K562 (cell line): ENCODE results near the gene C16orf92. TPM values are rescaled to one million over a fixed set of nuclear protein-coding genes. Genes with fewer than 3 reads are reported as not detected.

Experiments used
- ATAC-seq: fragments of 200-7000 bp; cut with Tn5 transposase; 3 replicates; pipeline ENCODE4 v1.9.1; 2020; ENCODE audit warnings: moderate library complexity
- BruUV-seq: library from RNA; stranded (reverse); fragments of 400-500 nt; replicated peaks from 2 replicates; lab custom pipeline; 2021; lab: Mats Ljungman, UMichigan
- CTCF ChIA-PET: fragments of 300-600 bp; formaldehyde crosslinking; extraction: SDS; loops from one replicate; lab custom pipeline; 2021; ENCODE audit warnings: low intra/inter-chr PET ratio; lab: Yijun Ruan, JAX
- POLR2A ChIA-PET: fragments of 300-600, 350-650 bp; sonication (Branson Sonifier 250); formaldehyde crosslinking; extraction: SDS; loops from one replicate; lab custom pipeline; 2021; ENCODE audit warnings: antibody characterized with exemption, inconsistent platforms; lab: Yijun Ruan, JAX
- DNase-seq, 4 experiments: peaks; one replicate each; pipeline versions ENCODE4 v3.0.0 to v3.0.0-alpha.2; 2011 to 2018; ENCODE audit warnings: low spot score in 3 of 4, mixed read lengths in 3 of 4; ENCODE audit errors: extremely low read depth in 1 of 4
- FAIRE-seq: peaks from 2 replicates; lab custom pipeline; 2011; peaks lifted over from hg19 to GRCh38; lab: Jason Lieb, UNC
- H2AFZ ChIP-seq: 2 replicates; pipeline ENCODE4 v1.6.0; 2011; ENCODE audit warnings: low read depth, low read length, control low read depth, inconsistent platforms
- H3K27ac ChIP-seq: fragments of 200-600 bp; 3 replicates; pipeline ENCODE4 v1.8.0; 2011; ENCODE audit warnings: low read depth, mild to moderate bottlenecking, control low read depth, inconsistent platforms, low read length, moderate library complexity, mixed read lengths; ENCODE audit errors: extremely low read depth
- H3K27me3 ChIP-seq, 2 experiments: fragments of 300-600 bp in 1 of 2; 2 replicates in 1 of 2; 3 replicates in 1 of 2; pipeline versions ENCODE4 v1.6.0 to v1.8.0; 2011; ENCODE audit warnings: inconsistent platforms in 2 of 2, low read length in 2 of 2, mild to moderate bottlenecking in 1 of 2, mixed read lengths in 1 of 2, moderate library complexity in 1 of 2; ENCODE audit not compliant: control insufficient read depth in 2 of 2, insufficient read depth in 2 of 2
- H3K36me3 ChIP-seq: fragments of 300-600 bp; 3 replicates; pipeline ENCODE4 v1.8.0; 2011; ENCODE audit warnings: mild to moderate bottlenecking, low read length, inconsistent platforms; ENCODE audit not compliant: control insufficient read depth, insufficient read depth
- H3K4me1 ChIP-seq, 2 experiments: fragments of 200-600 bp in 1 of 2; replicated peaks in 1 of 2; 2 replicates in 1 of 2; 3 replicates in 1 of 2; pipeline versions ENCODE4 v1.5.1 to v1.8.0; 2011; ENCODE audit warnings: inconsistent platforms in 2 of 2, low read length in 2 of 2, mild to moderate bottlenecking in 1 of 2, mixed read lengths in 1 of 2, moderate library complexity in 1 of 2; ENCODE audit not compliant: control insufficient read depth in 2 of 2, insufficient read depth in 2 of 2
- H3K4me2 ChIP-seq: 2 replicates; pipeline ENCODE4 v1.6.1; 2011; ENCODE audit warnings: low read length, control low read depth, inconsistent platforms, mixed read lengths; ENCODE audit not compliant: insufficient read depth
- H3K4me3 ChIP-seq: fragments of 200-600 bp; sonication (generic), shearing (Covaris generic); 2 replicates; pipeline ENCODE4 v1.5.1; 2016; ENCODE audit warnings: control low read depth, inconsistent platforms
- H3K79me2 ChIP-seq: fragments of 200-600 bp; 3 replicates; pipeline ENCODE4 v1.8.0; 2011; ENCODE audit warnings: low read length, inconsistent platforms; ENCODE audit not compliant: control insufficient read depth, insufficient read depth
- H3K9ac ChIP-seq, 2 experiments: 2 replicates each; pipeline versions ENCODE4 v1.6.0 to v1.6.1; 2011; ENCODE audit warnings: low read depth in 2 of 2, low read length in 2 of 2, control low read depth in 1 of 2, inconsistent platforms in 1 of 2, mild to moderate bottlenecking in 1 of 2, mixed read lengths in 1 of 2; ENCODE audit not compliant: insufficient read depth in 1 of 2
- H3K9me1 ChIP-seq: one replicate; pipeline ENCODE4 v1.6.0; 2011; ENCODE audit warnings: inconsistent platforms, mild to moderate bottlenecking, low read length, moderate library complexity; ENCODE audit not compliant: control insufficient read depth, insufficient read depth
- H3K9me3 ChIP-seq: replicated peaks from 2 replicates; pipeline ENCODE4 v1.5.1; 2011; ENCODE audit warnings: low read depth, low read length, inconsistent platforms; ENCODE audit not compliant: control insufficient read depth, insufficient read depth
- H4K20me1 ChIP-seq: replicated peaks from 2 replicates; pipeline ENCODE4 v1.6.1; 2011; ENCODE audit warnings: low read length, inconsistent platforms, mixed read lengths; ENCODE audit not compliant: control insufficient read depth, insufficient read depth
- ATF7 ChIP-seq: fragments of 450-650 bp; IDR thresholded peaks from 2 replicates; pipeline ENCODE4 v1.7.1; 2014; ENCODE audit warnings: mild to moderate bottlenecking, moderate library complexity
- BCLAF1 ChIP-seq, 2 experiments: fragments of 450-650 bp in 1 of 2; IDR thresholded peaks; 2 replicates each; pipeline ENCODE4 v1.6.1; 2011 to 2017; ENCODE audit warnings: low read depth in 2 of 2, antibody characterized with exemption in 1 of 2, borderline replicate concordance in 1 of 2, low read length in 1 of 2, mild to moderate bottlenecking in 1 of 2, mixed read lengths in 1 of 2; ENCODE audit not compliant: control insufficient read depth in 1 of 2
- ETV5 ChIP-seq: sonication (generic); formaldehyde crosslinking; IDR thresholded peaks from 2 replicates; pipeline ENCODE4 v1.4.0; 2020; ENCODE audit warnings: low read depth, mild to moderate bottlenecking, missing genetic modification reagents
- FOXJ2 ChIP-seq: fragments of 200-800 bp; sonication (Bioruptor generic); IDR thresholded peaks from 2 replicates; pipeline ENCODE4 v1.6.1; 2016; ENCODE audit warnings: missing genetic modification characterization, missing compliant biosample characterization
- GABPA ChIP-seq: fragments of 200-800 bp; sonication (Bioruptor generic); conservative IDR thresholded peaks from 2 replicates; pipeline ENCODE4 v1.6.1; 2016; ENCODE audit warnings: low read depth, missing genetic modification characterization, missing compliant biosample characterization
- HDGF ChIP-seq: fragments of 450-650 bp; IDR thresholded peaks from 2 replicates; pipeline ENCODE4 v1.6.1; 2016
- HES1 ChIP-seq: fragments of 450-650 bp; IDR thresholded peaks from 2 replicates; pipeline ENCODE4 v1.6.1; 2016; ENCODE audit warnings: low read depth, mild to moderate bottlenecking, moderate library complexity
- KAT8 ChIP-seq: fragments of 450-650 bp; IDR thresholded peaks from 2 replicates; pipeline ENCODE4 v1.6.1; 2016; ENCODE audit warnings: low read depth, mild to moderate bottlenecking
- MXI1 ChIP-seq: IDR thresholded peaks from 2 replicates; pipeline ENCODE4 v1.6.1; 2011; ENCODE audit warnings: low read depth, mild to moderate bottlenecking, improper control_type of control experiment, low read length
- MYBL2 ChIP-seq, 2 experiments: fragments of 450-650 bp in 1 of 2; sonication (generic) in 1 of 2; formaldehyde crosslinking in 1 of 2; IDR thresholded peaks; 2 replicates each; pipeline versions ENCODE4 v1.6.1 to v1.8.1; 2017 to 2022; ENCODE audit warnings: borderline replicate concordance in 1 of 2, inconsistent platforms in 1 of 2, low read depth in 1 of 2, mild to moderate bottlenecking in 1 of 2, missing genetic modification reagents in 1 of 2, moderate library complexity in 1 of 2
- PHB ChIP-seq: fragments of 250-450 bp; sonication (Bioruptor Pico); IDR thresholded peaks from 2 replicates; pipeline ENCODE4 v1.5.0; 2021
- SIN3B ChIP-seq: fragments of 450-650 bp; IDR thresholded peaks from 2 replicates; pipeline ENCODE4 v1.6.1; 2017; ENCODE audit warnings: low read depth, mild to moderate bottlenecking, moderate library complexity
- TCF7L2 ChIP-seq: fragments of 150-350 bp; IDR thresholded peaks from 2 replicates; pipeline ENCODE4 v1.6.1; 2016; ENCODE audit warnings: low read depth, mild to moderate bottlenecking, low read length, moderate library complexity
- XRCC5 ChIP-seq: fragments of 200-400 bp; formaldehyde crosslinking; IDR thresholded peaks from 2 replicates; pipeline ENCODE4 v1.6.1; 2017; ENCODE audit warnings: low read depth, mild to moderate bottlenecking, low read length
- ZNF354B ChIP-seq: fragments of 250-450 bp; sonication (Bioruptor Pico); IDR thresholded peaks from 2 replicates; pipeline ENCODE4 v1.4.0; 2020
- ZNF699 ChIP-seq: fragments of 250-450 bp; sonication (Bioruptor Pico); IDR thresholded peaks from 2 replicates; pipeline ENCODE4 v1.8.0; 2021; ENCODE audit warnings: mild to moderate bottlenecking, moderate library complexity; ENCODE audit not compliant: insufficient replicate concordance
- WGBS: fragments of 100-300 bp; shearing (Covaris generic); methylation state at CpG from one replicate; pipeline ENCODE4 v1.1.6; 2016; ENCODE audit warnings: low coverage, mixed read lengths; ENCODE audit not compliant: insufficient coverage; ENCODE audit errors: missing lambda C conversion rate; 5-methylcytosine and 5-hydroxymethylcytosine counted together
- in situ Hi-C: fragments of 300-500 bp; cut with MboI; formaldehyde crosslinking; loops from 4 replicates; pipeline ENCODE4 v1.15.0; 2018; ENCODE audit warnings: inconsistent platforms, mixed read lengths
- intact Hi-C: fragments of 100-400 bp; cut with micrococcal nuclease; formaldehyde crosslinking; loops from 2 replicates; pipeline ENCODE4 v1.14.2; 2022
- polyA plus RNA-seq, 8 experiments: library from polyadenylated mRNA; depleted of rRNA in 4 of 8; stranded (reverse) in 5 of 8; unstranded in 3 of 8; fragments of >200 nt; fragmentation: Nextera tagmentation in 2 of 8; fragmentation: Illumina TruSeq in 1 of 8; extraction: Ambion mirVana in 2 of 8; extraction: Trizol in 1 of 8; gene quantifications; 2 replicates each; pipeline versions ENCODE4 v1.2.1 to v1.2.3, GENCODE V29; 2011 to 2014; ENCODE audit warnings: inconsistent platforms in 1 of 8, missing spikeins in 1 of 8
- total RNA-seq, 7 experiments: library from RNA; depleted of rRNA in 6 of 7; stranded (reverse); fragments of >200 nt in 6 of 7; fragmentation: Illumina TruSeq in 2 of 7; extraction: Trizol in 2 of 7; gene quantifications; 2 replicates each; pipeline versions ENCODE4 v1.2.1 to v1.2.3, GENCODE V29; 2011 to 2021; ENCODE audit warnings: low replicate concordance in 1 of 7
- TF ChIP-seq, protein P1 (sequence below), 2 experiments: fragments of 200-800 bp in 1 of 2; sonication (Bioruptor generic) in 1 of 2; sonication (generic) in 1 of 2; formaldehyde crosslinking in 1 of 2; IDR thresholded peaks in 1 of 2; conservative IDR thresholded peaks in 1 of 2; 2 replicates each; pipeline versions ENCODE4 v1.5.0 to v1.6.1; 2016 to 2020; ENCODE audit warnings: missing compliant biosample characterization in 1 of 2, missing genetic modification characterization in 1 of 2, missing genetic modification reagents in 1 of 2

The C16orf92 gene
- total and polyA plus RNA-seq, 9 of the 15 experiments (the other 6 are each of a cell fraction or from before 2014, with no cell fraction given): not detected

DNA sequence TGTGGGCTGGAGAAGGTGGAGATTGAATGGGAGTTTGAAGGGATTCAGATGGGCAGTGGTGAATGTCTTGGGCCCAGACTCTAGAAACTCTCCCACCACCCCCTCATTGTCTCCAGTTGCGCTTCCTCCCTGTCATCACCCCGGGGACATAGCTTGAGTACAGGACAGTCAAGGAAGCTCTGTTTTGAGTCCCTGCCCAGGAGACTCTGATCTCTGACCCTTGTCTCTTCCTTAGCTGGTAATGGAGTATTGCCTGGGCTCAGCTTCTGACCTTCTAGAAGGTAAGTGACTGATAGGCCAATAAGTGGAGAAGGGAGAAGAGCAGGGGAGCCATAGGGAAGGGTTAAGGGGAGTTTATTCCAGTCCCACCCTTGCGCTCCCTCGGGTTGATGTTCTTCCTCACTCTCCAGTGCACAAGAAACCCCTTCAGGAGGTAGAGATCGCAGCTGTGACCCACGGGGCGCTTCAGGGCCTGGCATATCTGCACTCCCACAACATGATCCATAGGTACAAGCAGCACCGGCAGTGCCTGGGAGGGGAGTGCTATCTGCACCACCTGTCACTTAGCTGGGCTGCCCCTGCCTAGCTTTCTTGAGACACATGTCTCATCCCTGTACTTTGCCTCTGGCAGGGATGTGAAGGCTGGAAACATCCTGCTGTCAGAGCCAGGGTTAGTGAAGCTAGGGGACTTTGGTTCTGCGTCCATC, 44.3 kb upstream of the C16orf92 start:
- no peak overlapping the region for H2AFZ ChIP-seq
- no peak for ATAC-seq
- no peak for FAIRE-seq
- H3K9ac ChIP-seq: no peak overlapping the region
- H3K4me1 ChIP-seq: peaks cover 22 to 25% of the 10 kb centered on the region in 2 experiments; a peak in 4 of 5 replicates
- BruUV-seq: no TSS peak
- peaks cover 36% of the 10 kb centered on the region for H3K79me2 ChIP-seq
- in situ Hi-C loops: no loop called here
- ChIA-PET CTCF (no interaction called here), POLR2A (interaction anchor here (1.0 to 2.4 kb wide), 3 partner anchors 11 to 18 kb away, joined by 3 to 9 read pairs (median 3); partner anchors contain the start of gene HIRIP3)
- peaks cover 69% of the 10 kb centered on the region for H3K36me3 ChIP-seq
- peaks cover 3% of the 10 kb centered on the region for H3K9me1 ChIP-seq
- peaks cover 26% of the 10 kb centered on the region for H4K20me1 ChIP-seq
- H3K4me3 ChIP-seq: no peak overlapping the region
- H3K9me3 ChIP-seq: no peaks in the 10 kb centered on the region
- WGBS: 92% methylated on average over 9 of the region's 9 CpGs
- no peak overlapping the region for H3K4me2 ChIP-seq
- no peak overlapping the region for H3K27ac ChIP-seq
- H3K27me3 ChIP-seq: no peaks in the 10 kb centered on the region
- DNase-seq: no peak
- intact Hi-C loops: no loop called here
- TF ChIP-seq ZNF699 (CRISPR knock-in tag) (no peak), HDGF (no peak), ATF7 (no peak), PHB (no peak), HES1 (no peak), SIN3B (no peak), MYBL2 (IDR thresholded peaks at IDR 0.05; ENCODE audit: low read depth) (no peak), MYBL2 (CRISPR knock-in tag; IDR thresholded peaks at IDR 0.05; ENCODE audit: borderline replicate concordance) (no peak), FOXJ2 (tag) (no peak), KAT8 (no peak), BCLAF1 (IDR thresholded peaks at IDR 0.05; ENCODE audit: borderline replicate concordance in 1 of 2, control insufficient read depth in 1 of 2, low read depth in 2 of 2, low read length in 1 of 2) (no peak), ETV5 (CRISPR knock-in tag) (no peak), MXI1 (no peak), GABPA (tag) (no peak), TCF7L2 (no peak), XRCC5 (no peak), ZNF354B (CRISPR knock-in tag) (no peak)
- TF ChIP-seq, protein P1, sequence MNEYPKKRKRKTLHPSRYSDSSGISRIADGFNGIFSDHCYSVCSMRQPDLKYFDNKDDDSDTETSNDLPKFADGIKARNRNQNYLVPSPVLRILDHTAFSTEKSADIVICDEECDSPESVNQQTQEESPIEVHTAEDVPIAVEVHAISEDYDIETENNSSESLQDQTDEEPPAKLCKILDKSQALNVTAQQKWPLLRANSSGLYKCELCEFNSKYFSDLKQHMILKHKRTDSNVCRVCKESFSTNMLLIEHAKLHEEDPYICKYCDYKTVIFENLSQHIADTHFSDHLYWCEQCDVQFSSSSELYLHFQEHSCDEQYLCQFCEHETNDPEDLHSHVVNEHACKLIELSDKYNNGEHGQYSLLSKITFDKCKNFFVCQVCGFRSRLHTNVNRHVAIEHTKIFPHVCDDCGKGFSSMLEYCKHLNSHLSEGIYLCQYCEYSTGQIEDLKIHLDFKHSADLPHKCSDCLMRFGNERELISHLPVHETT (CRISPR knock-in tag; conservative IDR thresholded peaks at IDR 0.05 in 1 of 2, IDR thresholded peaks at IDR 0.05 in 1 of 2): no peak
